Body of pancreas (tissue), 4 donors: ENCODE measurements around the gene MEF2B. TPM values are rescaled to one million over a fixed set of nuclear protein-coding genes. Genes with fewer than 3 reads are reported as not detected.

ENCODE experiments used
- ATAC-seq: fragments of 150-250 bp; one replicate; pipeline ENCODE4 v1.9.1; 2016
- DNase-seq, 4 donors: peaks; one replicate each; pipeline ENCODE4 v3.0.0-alpha.2; 2019
- H3K27ac ChIP-seq, 4 donors: fragments of 200-600 bp; sonication (generic); 1 replicate in 3 of 4; 2 replicates in 1 of 4; pipeline versions ENCODE4 v1.5.1 to v1.6.1; 2016 to 2019; ENCODE audit warnings: mild to moderate bottlenecking in 1 of 4, mixed read lengths in 1 of 4, moderate library complexity in 1 of 4
- H3K27me3 ChIP-seq, 2 donors: fragments of 200-600 bp; sonication (generic); one replicate each; pipeline ENCODE4 v1.6.0; 2016; ENCODE audit warnings: mild to moderate bottlenecking in 1 of 2
- H3K36me3 ChIP-seq, 2 donors: fragments of 200-600 bp; sonication (generic); replicated peaks in 1 of 2; 2 replicates each; pipeline ENCODE4 v1.5.1; 2016; ENCODE audit warnings: low read depth in 2 of 2; ENCODE audit not compliant: insufficient read depth in 1 of 2
- H3K4me1 ChIP-seq: fragments of 200-600 bp; sonication (generic); one replicate; pipeline ENCODE4 v1.6.0; 2016
- H3K4me3 ChIP-seq, 2 donors: fragments of 200-600 bp; sonication (generic); 1 replicate in 1 of 2; 2 replicates in 1 of 2; pipeline ENCODE4 v1.5.1; 2016 to 2019
- H3K9me3 ChIP-seq, 3 donors: fragments of 200-600 bp; sonication (generic); 1 replicate in 2 of 3; 2 replicates in 1 of 3; pipeline ENCODE4 v1.5.1; 2016
- CTCF ChIP-seq, 7 experiments: fragments of 450-650 bp in 4 of 7; fragments of 200-600 bp in 3 of 7; sonication (generic) in 3 of 7; IDR thresholded peaks; one replicate each; pipeline ENCODE4 v1.5.1; 2016 to 2019; ENCODE audit warnings: antibody characterized with exemption in 7 of 7
- POLR2A ChIP-seq, 3 donors: fragments of 450-650 bp; IDR thresholded peaks; one replicate each; pipeline ENCODE4 v1.6.1; 2016; ENCODE audit warnings: antibody characterized with exemption in 3 of 3, mild to moderate bottlenecking in 2 of 3
- WGBS, 2 donors: methylation state at CpG; one replicate each; pipeline ENCODE4 v1.1.5; 2017; 5-methylcytosine and 5-hydroxymethylcytosine counted together
- intact Hi-C: fragments of 100-400 bp; cut with DNase I; formaldehyde crosslinking; loops from one replicate; pipeline ENCODE4 v1.15.1; 2023
- total RNA-seq, 2 donors: library from RNA; depleted of rRNA; stranded (reverse); fragments of >200 nt; gene quantifications; one replicate each; pipeline ENCODE4 v1.1.0, GENCODE V29; 2016

Gene MEF2B
- total RNA-seq, 2 donors from 2014 or later, result not detected

GRCh38 chr19:19203012-19203856 is 33.2 kb upstream of the MEF2B start, which contains the start of gene NR2C2AP:
Gene NR2C2AP (minus strand): TSS chr19:19203414. CDS start chr19:19203060, 354 bp downstream.
- intact Hi-C loops, result no loop called here
- TF ChIP-seq CTCF (IDR thresholded peaks at IDR 0.05) (peak in 1 of 7 experiments; percentile 11), POLR2A (IDR thresholded peaks at IDR 0.05) (peak in 2 of 3 donors; percentile 42 to 56)
- Histone ChIP-seq H3K36me3 (peaks cover under 1 to 4% of the 10 kb centered on the region in 2 donors), H3K27me3 (no peaks in the 10 kb centered on the region), H3K4me1 (peaks cover 14% of the 10 kb centered on the region), H3K4me3 (peak within 1 kb of the TSS; percentile 48 to 74), H3K9me3 (no peaks in the 10 kb centered on the region), H3K27ac (peak within 1 kb of the TSS; percentile 64 to 82 (median 76))
- ATAC-seq, result peak; percentile 97
- WGBS, 2 donors, result 6 to 7% methylated on average over 32 to 56 of the region's 60 CpGs
- DNase-seq, result peak; percentile 94

GRCh38 chr19:19202707-19203011 is 32.6 kb upstream of the MEF2B start:
- peak overlapping the region; percentile 48 to 74 for H3K4me3 ChIP-seq
- TF ChIP-seq POLR2A (IDR thresholded peaks at IDR 0.05) (no peak), CTCF (IDR thresholded peaks at IDR 0.05) (no peak)
- peaks cover 3 to 7% of the 10 kb centered on the region in 2 donors for H3K36me3 ChIP-seq
- DNase-seq, result no peak
- no peaks in the 10 kb centered on the region for H3K27me3 ChIP-seq
- H3K9me3 ChIP-seq, result no peaks in the 10 kb centered on the region
- peak overlapping the region; percentile 64 to 82 (median 76) for H3K27ac ChIP-seq
- H3K4me1 ChIP-seq, result peaks cover 14% of the 10 kb centered on the region
- intact Hi-C loops, result no loop called here
- WGBS, 2 donors, result 3 to 10% methylated on average over 8 to 11 of the region's 11 CpGs
- no peak for ATAC-seq

GRCh38 chr19:19201697-19202630 is 31.9 kb upstream of the MEF2B start:
- no peak for DNase-seq
- ATAC-seq, result no peak

GRCh38 chr19:19193926-19194325 is 23.9 kb upstream of the MEF2B start:
- H3K27ac ChIP-seq, result no peak overlapping the region
- WGBS, 2 donors, result 72 to 79% methylated on average over 5 of the region's 5 CpGs
- no peak for ATAC-seq

More at GRCh38 chr19:19201697-19202630, 31.9 kb upstream of the MEF2B start:
- no peak for TF ChIP-seq POLR2A (IDR thresholded peaks at IDR 0.05)
- TF ChIP-seq CTCF (IDR thresholded peaks at IDR 0.05), result no peak
- Histone ChIP-seq H3K9me3 (no peaks in the 10 kb centered on the region), H3K4me1 (peaks cover 14% of the 10 kb centered on the region), H3K36me3 (peaks cover 3 to 7% of the 10 kb centered on the region in 2 donors), H3K27me3 (no peaks in the 10 kb centered on the region), H3K4me3 (no peak overlapping the region), H3K27ac (peak overlapping the region in 2 of 4 donors; percentile 64 to 82)
- 69 to 72% methylated on average over 13 to 19 of the region's 19 CpGs for WGBS, 2 donors
- intact Hi-C loops, result no loop called here

More at GRCh38 chr19:19193926-19194325, 23.9 kb upstream of the MEF2B start:
- Histone ChIP-seq H3K4me1 (peaks cover 39% of the 10 kb centered on the region), H3K9me3 (no peaks in the 10 kb centered on the region), H3K36me3 (peaks cover 3 to 6% of the 10 kb centered on the region in 2 donors), H3K27me3 (no peaks in the 10 kb centered on the region), H3K4me3 (no peak overlapping the region)
- TF ChIP-seq CTCF (IDR thresholded peaks at IDR 0.05) (no peak), POLR2A (IDR thresholded peaks at IDR 0.05) (no peak)
- no peak for DNase-seq
- intact Hi-C loops, result no loop called here
